NCI-H1105 treated with DMSO at 0.1 percent for 48 hours (cell line): Measurements from ENCODE around the gene MAP2K1.
"Not testable (repeated sequence)": the region's sequence is repeated elsewhere in the genome, so short reads cannot be mapped to it uniquely, and the experiment has no call there.

Source experiments
- DNase-seq: peaks from one replicate; lab custom pipeline; 2025; lab: John Stamatoyannopoulos, UW

Gene MAP2K1

GRCh38 chr15:66386204-66387123, at the start of gene MAP2K1:
MAP2K1 (plus strand) TSS chr15:66386912; CDS start chr15:66387348, 436 bp downstream.
- DNase-seq, result peak; percentile 99

GRCh38 chr15:66348530-66348929, 38.2 kb upstream of the MAP2K1 start:
- not testable (repeated sequence) for DNase-seq

- DNase-seq, result no peak
Measured at GRCh38 chr15:66356077-66356358, 30.7 kb upstream of the MAP2K1 start.

GRCh38 chr15:66356359-66357236, 30.1 kb upstream of the MAP2K1 start, which contains the start of gene TIPIN:
TIPIN (minus strand) TSS chr15:66356685; CDS start chr15:66352947, 3,738 bp downstream.
- DNase-seq, result peak; percentile 96

GRCh38 chr15:66359740-66360139, 27.0 kb upstream of the MAP2K1 start:
- DNase-seq, result no peak

- not testable (repeated sequence) for DNase-seq
Measured at GRCh38 chr15:66361745-66362460, 24.8 kb upstream of the MAP2K1 start.

GRCh38 chr15:66362776-66363175, 23.9 kb upstream of the MAP2K1 start:
- DNase-seq, result no peak

GRCh38 chr15:66364944-66365528, 21.7 kb upstream of the MAP2K1 start:
- DNase-seq, result no peak

GRCh38 chr15:66369773-66370651, 16.7 kb upstream of the MAP2K1 start:
- DNase-seq, result no peak

- DNase-seq, result no peak
Measured at GRCh38 chr15:66374179-66374578, 12.5 kb upstream of the MAP2K1 start.

- no peak for DNase-seq
Measured at GRCh38 chr15:66378814-66379430, 7.8 kb upstream of the MAP2K1 start.

GRCh38 chr15:66381376-66381775, 5.3 kb upstream of the MAP2K1 start:
- DNase-seq, result not testable (repeated sequence)

GRCh38 chr15:66387163-66388042, 691 bp downstream of the MAP2K1 start:
- peak; percentile 53 for DNase-seq

GRCh38 chr15:66388043-66388363, 1.3 kb downstream of the MAP2K1 start:
- DNase-seq, result no peak

GRCh38 chr15:66388576-66388975, 1.9 kb downstream of the MAP2K1 start:
- no peak for DNase-seq

- no peak for DNase-seq
Measured at GRCh38 chr15:66389098-66389858, 2.6 kb downstream of the MAP2K1 start.

GRCh38 chr15:66389859-66390381, 3.2 kb downstream of the MAP2K1 start:
- no peak for DNase-seq

- DNase-seq, result no peak
Measured at GRCh38 chr15:66390678-66391077, 4.0 kb downstream of the MAP2K1 start.
